GM18498 (cell line): Measurements from ENCODE around the gene RNF149.
A peak's percentile ranks its signal among the peaks of the same experiment; 100 is the strongest.

Experiments
- ATAC-seq: cut with Tn5 transposase; IDR thresholded peaks from one replicate; pipeline ENCODE4 v1.9.1; 2021; ENCODE audit warnings: mild to moderate bottlenecking, moderate library complexity; ENCODE audit not compliant: unreplicated experiment

RNF149 gene

GRCh38 chr2:101299604-101300003 is 8.9 kb downstream of the RNF149 start:
- no peak for ATAC-seq

- no peak for ATAC-seq
These were observed 11.1 kb downstream of the RNF149 start for GRCh38 chr2:101297383-101297782.

- no peak for ATAC-seq
These were observed 12.1 kb downstream of the RNF149 start for GRCh38 chr2:101296371-101296770.

GRCh38 chr2:101295895-101296294 is 12.6 kb downstream of the RNF149 start:
- no peak for ATAC-seq

- no peak for ATAC-seq
These were observed 13.6 kb downstream of the RNF149 start for GRCh38 chr2:101294861-101295260.

- ATAC-seq: no peak
These were observed 15.0 kb downstream of the RNF149 start for GRCh38 chr2:101293544-101293943.

- peak; percentile 78 for ATAC-seq
These were observed 16.5 kb downstream of the RNF149 start for GRCh38 chr2:101291973-101292372.

- ATAC-seq: no peak
These were observed 17.8 kb downstream of the RNF149 start for GRCh38 chr2:101290711-101291110.

GRCh38 chr2:101287303-101287702 is 21.2 kb downstream of the RNF149 start:
- no peak for ATAC-seq

- no peak for ATAC-seq
These were observed 21.8 kb downstream of the RNF149 start for GRCh38 chr2:101286684-101287083.

- ATAC-seq: no peak
These were observed 25.5 kb downstream of the RNF149 start for GRCh38 chr2:101282980-101283379.

- no peak for ATAC-seq
These were observed 27.0 kb downstream of the RNF149 start for GRCh38 chr2:101281482-101281881.

- ATAC-seq: no peak
These were observed 29.6 kb downstream of the RNF149 start for GRCh38 chr2:101278925-101279324.

GRCh38 chr2:101277111-101277510 is 31.4 kb downstream of the RNF149 start:
- no peak for ATAC-seq

- ATAC-seq: no peak
These were observed 34.4 kb downstream of the RNF149 start for GRCh38 chr2:101274142-101274541.

- no peak for ATAC-seq
These were observed 35.4 kb downstream of the RNF149 start for GRCh38 chr2:101273056-101273455.

- peak; percentile 82 for ATAC-seq
These were observed 36.3 kb downstream of the RNF149 start for GRCh38 chr2:101272045-101272784.

- ATAC-seq: no peak
These were observed 37.7 kb downstream of the RNF149 start for GRCh38 chr2:101270700-101271259.

GRCh38 chr2:101267671-101268656 is 40.5 kb downstream of the RNF149 start:
- peak; percentile 59 for ATAC-seq

GRCh38 chr2:101265893-101266499 is 42.5 kb downstream of the RNF149 start:
- no peak for ATAC-seq

- no peak for ATAC-seq
These were observed 44.1 kb downstream of the RNF149 start for GRCh38 chr2:101264360-101264939.
